T-helper 1 cell treated with Interleukin-12 subunit alpha and Interleukin-12 subunit beta and Interleukin-4 antibody, amounts not matched to agents 30 μg/mL and 1 μg/mL, for 36 hours (primary cell): ENCODE results near the gene SNX9.
A peak's percentile ranks its signal among the peaks of the same experiment; 100 is the strongest.
"Not testable (repeated sequence)": the region's sequence is repeated elsewhere in the genome, so short reads cannot be mapped to it uniquely, and the experiment has no call there.

Experiments used
- H3K27ac Mint-ChIP-seq: one replicate; pipeline ENCODE4 v1.8.0; 2021; ENCODE audit warnings: mild to moderate bottlenecking, mixed read lengths
- H3K27me3 Mint-ChIP-seq: one replicate; pipeline ENCODE4 v1.8.0; 2021; ENCODE audit warnings: low read depth, mixed read lengths
- H3K36me3 Mint-ChIP-seq: one replicate; pipeline ENCODE4 v1.8.0; 2021; ENCODE audit warnings: low read depth, mixed read lengths
- H3K4me1 Mint-ChIP-seq: one replicate; pipeline ENCODE4 v1.8.0; 2021; ENCODE audit warnings: low read depth, mixed read lengths
- H3K4me3 Mint-ChIP-seq: one replicate; pipeline ENCODE4 v1.8.0; 2021; ENCODE audit warnings: mild to moderate bottlenecking, moderate library complexity, mixed read lengths
- H3K9me3 Mint-ChIP-seq: one replicate; pipeline ENCODE4 v1.8.0; 2021; ENCODE audit warnings: mixed read lengths

SNX9 gene

DNA sequence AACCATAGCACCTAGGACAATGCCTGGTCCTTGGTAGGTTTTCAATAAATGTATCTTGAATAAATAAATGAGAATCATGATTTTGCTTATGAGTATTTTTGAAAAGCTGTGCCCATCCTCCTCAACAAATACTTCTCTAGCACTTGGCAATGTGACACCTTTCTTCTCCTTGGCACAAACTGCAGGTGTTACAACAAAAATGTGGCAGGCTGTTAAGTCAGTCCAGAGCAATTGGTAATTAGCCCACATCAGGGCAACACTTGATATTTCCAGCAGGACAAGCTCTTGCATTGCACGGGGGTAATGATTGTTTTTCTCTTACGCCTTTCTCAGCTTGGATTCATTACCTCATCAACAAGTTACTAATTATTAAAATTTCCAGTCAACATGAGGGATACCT, 31.6 kb upstream of the SNX9 start:
- peaks cover 40% of the 10 kb centered on the region for H3K27me3 Mint-ChIP-seq
- no peak overlapping the region for H3K4me3 Mint-ChIP-seq
- H3K4me1 Mint-ChIP-seq: peaks cover 4% of the 10 kb centered on the region
- no peak overlapping the region for H3K27ac Mint-ChIP-seq
- peaks cover 3% of the 10 kb centered on the region for H3K9me3 Mint-ChIP-seq
- H3K36me3 Mint-ChIP-seq: no peaks in the 10 kb centered on the region

- peaks cover 39% of the 10 kb centered on the region for H3K27me3 Mint-ChIP-seq
- H3K4me1 Mint-ChIP-seq: peaks cover 4% of the 10 kb centered on the region
- H3K4me3 Mint-ChIP-seq: no peak overlapping the region
- peaks cover 3% of the 10 kb centered on the region for H3K9me3 Mint-ChIP-seq
- H3K27ac Mint-ChIP-seq: no peak overlapping the region
- no peaks in the 10 kb centered on the region for H3K36me3 Mint-ChIP-seq
Observed at GRCh38 chr6:157792671-157793070, 30.4 kb upstream of the SNX9 start.

DNA sequence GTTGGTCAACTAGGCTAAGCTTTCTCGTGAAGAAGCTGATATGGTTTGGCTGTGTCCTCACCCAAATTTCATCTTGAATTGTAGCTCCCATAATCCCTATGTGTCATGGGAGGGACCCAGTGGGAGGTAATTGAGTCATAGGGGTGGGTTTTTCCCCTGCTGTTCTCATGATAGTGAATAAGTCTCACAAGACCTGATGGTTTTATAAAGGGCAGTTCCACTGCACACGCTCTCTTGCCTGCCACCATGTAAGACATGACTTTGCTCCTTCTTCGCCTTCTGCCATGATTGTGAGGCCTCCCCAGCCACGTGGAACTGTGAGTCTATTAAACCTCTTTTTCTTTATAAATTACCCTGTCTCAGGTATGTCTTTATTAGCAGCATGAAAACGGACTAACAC, 29.0 kb upstream of the SNX9 start:
- H3K36me3 Mint-ChIP-seq, H3K27ac Mint-ChIP-seq, H3K9me3 Mint-ChIP-seq, H3K4me3 Mint-ChIP-seq, H3K4me1 Mint-ChIP-seq: not testable (repeated sequence)
- peaks cover 52% of the 10 kb centered on the region for H3K27me3 Mint-ChIP-seq

DNA sequence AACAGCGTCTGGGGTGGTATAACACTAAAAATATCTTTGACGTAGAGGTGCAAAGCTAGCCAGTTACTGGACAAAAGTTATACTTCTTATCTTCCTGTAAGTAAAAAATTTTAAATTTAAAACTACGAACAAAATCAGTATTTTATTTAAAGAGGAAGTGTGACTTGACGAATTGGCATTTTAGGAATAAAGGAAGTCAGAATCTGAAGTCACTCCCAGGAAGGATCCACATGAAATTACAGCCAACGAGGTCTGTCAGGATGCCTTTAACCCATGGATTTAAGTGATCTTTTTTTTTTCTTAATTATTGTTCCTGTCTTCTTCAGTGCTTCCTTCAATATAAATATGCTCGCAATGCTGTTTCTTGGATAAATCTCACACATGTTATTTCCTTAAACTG, 27.2 kb upstream of the SNX9 start:
- Mint-ChIP-seq H3K27ac (no peak overlapping the region), H3K4me3 (no peak overlapping the region), H3K36me3 (no peaks in the 10 kb centered on the region), H3K4me1 (peaks cover 10% of the 10 kb centered on the region), H3K9me3 (peaks cover 3% of the 10 kb centered on the region), H3K27me3 (peaks cover 56% of the 10 kb centered on the region)

DNA sequence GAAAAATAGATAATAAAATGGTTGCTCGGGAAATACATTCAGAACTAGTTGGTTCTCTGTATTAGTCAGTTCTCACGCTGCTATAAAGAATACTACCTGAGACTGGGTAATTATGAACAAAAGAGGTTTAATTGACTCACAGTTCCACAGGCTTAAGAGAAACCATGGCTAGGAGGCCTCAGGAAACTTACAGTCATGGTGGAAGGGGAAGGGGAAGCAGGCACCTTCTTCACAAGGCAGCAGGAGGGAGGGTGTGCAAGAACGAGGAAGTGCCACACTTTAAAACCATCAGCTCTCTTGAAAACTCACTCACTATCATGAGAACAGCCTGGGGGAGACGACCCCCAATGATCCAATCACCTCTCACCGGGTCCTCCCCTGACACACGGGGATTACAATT, 24.2 kb upstream of the SNX9 start:
- Mint-ChIP-seq H3K4me1 (peaks cover 12% of the 10 kb centered on the region), H3K9me3 (peaks cover 3% of the 10 kb centered on the region), H3K4me3 (peak overlapping the region; percentile 18), H3K36me3 (no peaks in the 10 kb centered on the region), H3K27ac (no peak overlapping the region), H3K27me3 (peaks cover 51% of the 10 kb centered on the region)

GRCh38 chr6:157799561-157799960, 23.5 kb upstream of the SNX9 start:
- Mint-ChIP-seq H3K4me1 (peaks cover 12% of the 10 kb centered on the region), H3K27me3 (peaks cover 48% of the 10 kb centered on the region)
- not testable (repeated sequence) for H3K36me3 Mint-ChIP-seq, H3K9me3 Mint-ChIP-seq, H3K4me3 Mint-ChIP-seq, H3K27ac Mint-ChIP-seq

DNA sequence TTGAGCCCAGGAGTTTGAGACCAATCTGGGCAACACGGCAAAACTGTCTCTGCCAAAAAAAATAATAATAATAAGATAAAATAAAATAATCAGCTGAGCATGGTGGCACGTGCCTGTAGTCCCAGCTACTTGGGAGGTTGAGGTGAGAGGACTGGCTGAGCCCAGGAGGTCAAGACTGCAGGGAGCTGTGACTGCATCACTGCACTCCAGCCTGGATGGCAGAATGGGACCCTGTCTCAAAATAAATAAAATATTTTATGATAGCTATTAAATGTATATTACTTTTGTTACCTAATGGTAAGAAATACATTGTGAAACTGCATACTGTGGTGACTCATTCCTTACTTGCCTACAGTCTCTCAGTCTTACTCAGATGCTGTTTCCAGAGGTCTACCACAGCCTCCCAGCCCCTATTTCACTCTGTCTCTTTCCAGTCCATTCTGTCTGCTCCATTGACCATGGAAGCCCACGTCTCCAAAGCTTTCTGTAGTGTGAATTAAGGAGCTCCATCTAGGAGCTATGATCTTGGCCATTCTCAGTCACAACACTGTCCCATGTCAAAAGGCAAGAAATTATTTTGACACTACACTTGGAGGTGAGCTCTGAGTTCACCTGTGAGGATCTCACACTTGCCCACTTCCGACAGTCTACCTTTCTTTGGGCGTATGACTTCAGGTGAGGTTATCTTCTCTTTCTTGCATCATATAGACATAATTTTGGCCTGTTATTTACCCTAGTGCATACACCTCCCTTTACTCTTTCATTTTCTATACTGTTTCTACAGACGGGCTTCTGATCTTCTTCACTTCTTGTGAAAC, 22.4 kb upstream of the SNX9 start:
- peaks cover 52% of the 10 kb centered on the region for H3K27me3 Mint-ChIP-seq
- H3K27ac Mint-ChIP-seq: peak overlapping the region; percentile 67
- H3K4me1 Mint-ChIP-seq: peaks cover 12% of the 10 kb centered on the region
- H3K4me3 Mint-ChIP-seq: peak overlapping the region; percentile 3
- no peaks in the 10 kb centered on the region for H3K9me3 Mint-ChIP-seq
- H3K36me3 Mint-ChIP-seq: no peaks in the 10 kb centered on the region

DNA sequence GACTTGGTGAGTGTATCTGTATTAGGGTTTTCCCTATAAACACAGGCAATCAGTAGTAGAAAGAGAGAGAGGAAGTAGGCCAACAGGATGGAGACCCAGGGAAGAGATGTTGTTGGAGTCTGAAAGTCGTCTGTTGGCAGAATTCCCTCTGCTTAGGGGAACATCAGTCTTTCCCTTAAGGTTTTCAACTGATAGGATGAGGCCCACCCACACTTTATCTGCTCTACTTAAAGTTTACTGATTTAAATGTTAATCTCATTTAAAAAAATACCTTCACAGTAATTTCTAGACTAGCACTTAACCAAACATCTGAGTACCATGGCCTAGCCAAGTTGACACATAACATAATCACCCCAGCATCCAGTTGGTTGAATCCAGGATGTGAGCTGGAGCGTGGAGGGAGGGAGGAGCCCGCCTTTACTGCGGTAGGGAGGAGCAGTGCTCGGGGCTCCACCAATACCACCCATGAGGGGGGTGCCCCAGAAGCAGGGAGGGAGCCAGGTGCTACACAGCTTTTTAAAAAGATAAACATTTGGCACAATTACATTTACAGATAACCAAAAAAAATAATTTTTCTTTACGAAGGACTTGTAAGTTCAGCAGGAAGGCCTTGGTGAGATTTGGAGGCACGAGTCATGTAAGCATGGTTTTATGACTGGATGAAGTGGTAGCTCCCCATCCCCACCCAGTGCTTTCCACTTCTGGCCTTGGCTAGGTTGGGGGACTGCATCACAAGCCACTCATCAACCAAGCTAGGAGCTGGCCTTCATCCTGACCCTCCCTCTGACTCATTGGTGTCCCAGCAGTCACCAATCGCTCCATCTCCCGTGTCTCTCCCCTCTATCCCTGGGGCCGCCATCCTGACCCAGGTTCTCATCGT, 18.4 kb upstream of the SNX9 start:
- H3K36me3 Mint-ChIP-seq: peaks cover 7% of the 10 kb centered on the region
- H3K27me3 Mint-ChIP-seq: peaks cover 45% of the 10 kb centered on the region
- H3K27ac Mint-ChIP-seq: no peak overlapping the region
- no peak overlapping the region for H3K4me3 Mint-ChIP-seq
- peaks cover 9% of the 10 kb centered on the region for H3K4me1 Mint-ChIP-seq
- peaks cover 14% of the 10 kb centered on the region for H3K9me3 Mint-ChIP-seq

- H3K9me3 Mint-ChIP-seq: peaks cover 21% of the 10 kb centered on the region
- peaks cover 49% of the 10 kb centered on the region for H3K27me3 Mint-ChIP-seq
- no peak overlapping the region for H3K4me3 Mint-ChIP-seq
- H3K36me3 Mint-ChIP-seq: peaks cover 12% of the 10 kb centered on the region
- H3K27ac Mint-ChIP-seq: no peak overlapping the region
- no peaks in the 10 kb centered on the region for H3K4me1 Mint-ChIP-seq
Observed at GRCh38 chr6:157806131-157806855, 16.8 kb upstream of the SNX9 start.

- peaks cover 23% of the 10 kb centered on the region for H3K9me3 Mint-ChIP-seq
- peaks cover 13% of the 10 kb centered on the region for H3K36me3 Mint-ChIP-seq
- peaks cover under 1% of the 10 kb centered on the region for H3K4me1 Mint-ChIP-seq
- no peak overlapping the region for H3K4me3 Mint-ChIP-seq
- H3K27me3 Mint-ChIP-seq: peaks cover 51% of the 10 kb centered on the region
- no peak overlapping the region for H3K27ac Mint-ChIP-seq
Observed at GRCh38 chr6:157806856-157807215, 16.2 kb upstream of the SNX9 start.

GRCh38 chr6:157808405-157808950, 14.6 kb upstream of the SNX9 start:
- Mint-ChIP-seq H3K4me1 (peaks cover 14% of the 10 kb centered on the region), H3K4me3 (no peak overlapping the region), H3K36me3 (peaks cover 17% of the 10 kb centered on the region), H3K9me3 (peaks cover 29% of the 10 kb centered on the region), H3K27me3 (peaks cover 46% of the 10 kb centered on the region), H3K27ac (no peak overlapping the region)

DNA sequence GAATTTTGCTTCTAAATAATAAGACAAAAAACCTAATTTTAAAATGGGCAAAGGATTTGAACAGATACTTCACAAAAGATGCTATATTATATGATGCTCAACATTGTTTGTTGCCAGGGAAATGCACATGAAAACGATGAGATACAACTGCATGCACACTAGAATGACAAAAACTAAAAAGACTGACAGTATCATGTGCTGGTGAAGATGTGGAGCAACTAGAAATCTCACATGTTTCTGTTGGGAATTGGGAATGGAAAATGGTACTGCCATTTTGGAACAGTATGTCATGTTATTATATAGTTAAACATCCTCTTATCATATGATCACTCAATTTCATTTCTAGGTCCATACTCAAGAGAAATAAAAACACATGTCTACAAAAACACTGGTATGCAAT, 13.4 kb upstream of the SNX9 start:
- H3K27ac Mint-ChIP-seq: no peak overlapping the region
- H3K4me3 Mint-ChIP-seq: no peak overlapping the region
- peaks cover 49% of the 10 kb centered on the region for H3K27me3 Mint-ChIP-seq
- H3K36me3 Mint-ChIP-seq: peaks cover 17% of the 10 kb centered on the region
- H3K9me3 Mint-ChIP-seq: peaks cover 29% of the 10 kb centered on the region
- peaks cover 25% of the 10 kb centered on the region for H3K4me1 Mint-ChIP-seq

DNA sequence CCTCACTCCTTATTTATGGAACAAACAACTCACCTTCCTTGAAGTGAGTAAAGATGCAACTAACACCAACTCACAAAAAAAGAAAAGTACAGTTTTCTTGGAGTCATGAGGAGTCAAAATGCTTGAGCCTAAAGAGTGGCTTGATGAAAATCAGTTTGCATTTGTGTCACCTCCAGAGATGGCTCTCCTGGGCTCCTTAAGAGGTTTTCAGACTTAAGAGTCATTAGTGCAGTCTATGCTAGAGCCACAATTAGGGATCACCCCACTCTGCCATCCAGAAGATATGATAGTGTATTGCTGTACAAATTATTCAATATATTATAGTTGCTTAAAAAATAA, 11.9 kb upstream of the SNX9 start:
- Mint-ChIP-seq H3K4me1 (peaks cover 35% of the 10 kb centered on the region), H3K27ac (no peak overlapping the region), H3K4me3 (no peak overlapping the region)

GRCh38 chr6:157811476-157812173, 11.4 kb upstream of the SNX9 start:
- peaks cover 35% of the 10 kb centered on the region for H3K4me1 Mint-ChIP-seq
- peaks cover 17% of the 10 kb centered on the region for H3K36me3 Mint-ChIP-seq
- H3K4me3 Mint-ChIP-seq: no peak overlapping the region
- peaks cover 50% of the 10 kb centered on the region for H3K27me3 Mint-ChIP-seq
- H3K27ac Mint-ChIP-seq: no peak overlapping the region
- H3K9me3 Mint-ChIP-seq: peaks cover 29% of the 10 kb centered on the region

More for the DNA sequence above, 11.9 kb upstream of the SNX9 start:
- Mint-ChIP-seq H3K36me3 (peaks cover 17% of the 10 kb centered on the region), H3K9me3 (peaks cover 29% of the 10 kb centered on the region), H3K27me3 (peaks cover 47% of the 10 kb centered on the region)
